H7 (cell line): ENCODE measurements around the gene TRIM14. TPM values are rescaled to one million over a fixed set of nuclear protein-coding genes. Genes with fewer than 3 reads are reported as not detected.

Experiments
- DNase-seq: peaks from one replicate; pipeline ENCODE4 v3.0.0; 2012
- H3K27me3 ChIP-seq: 2 replicates; pipeline ENCODE4 v1.6.0; 2011; ENCODE audit warnings: mild to moderate bottlenecking, low read length; ENCODE audit not compliant: control insufficient read depth, insufficient read depth
- H3K36me3 ChIP-seq: replicated peaks from 2 replicates; pipeline ENCODE4 v1.5.1; 2011; ENCODE audit warnings: low read length; ENCODE audit not compliant: control insufficient read depth, insufficient read depth
- H3K4me3 ChIP-seq: 2 replicates; pipeline ENCODE4 v1.5.1; 2011; ENCODE audit warnings: low read depth, mild to moderate bottlenecking, control low read depth, low read length, moderate library complexity; ENCODE audit not compliant: insufficient read depth
- total RNA-seq: library from RNA; depleted of rRNA; stranded (reverse); fragments of >200 nt; shearing (Covaris generic); gene quantifications from 2 replicates; pipeline ENCODE4 v1.2.3, GENCODE V29; 2014

TRIM14 gene
- total RNA-seq, 1 experiment from 2014 or later: 3.8 TPM

DNA sequence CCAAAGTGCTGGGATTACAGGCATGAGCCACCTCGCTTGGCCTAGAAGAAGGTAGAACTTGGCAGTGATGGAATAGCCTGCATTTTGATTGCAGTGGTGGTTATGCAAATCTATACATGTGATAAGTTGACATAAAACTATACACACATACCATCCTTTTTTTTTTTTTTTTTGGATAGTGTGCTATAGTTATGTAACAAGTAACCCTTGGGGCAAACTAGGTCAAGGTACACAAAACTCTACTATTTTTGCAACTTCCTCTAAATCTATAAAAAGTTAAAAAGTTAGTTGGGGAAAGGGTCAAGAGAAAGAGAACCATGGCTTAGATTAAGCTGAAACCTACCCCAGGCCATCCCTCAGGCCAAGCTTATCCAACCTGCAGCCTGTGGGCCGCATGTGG is 11.1 kb downstream of the TRIM14 start:
- no peaks in the 10 kb centered on the region for H3K27me3 ChIP-seq
- DNase-seq: no peak
- H3K4me3 ChIP-seq: no peak overlapping the region
- no peaks in the 10 kb centered on the region; the same call in 1 of the 2 replicates for H3K36me3 ChIP-seq

DNA sequence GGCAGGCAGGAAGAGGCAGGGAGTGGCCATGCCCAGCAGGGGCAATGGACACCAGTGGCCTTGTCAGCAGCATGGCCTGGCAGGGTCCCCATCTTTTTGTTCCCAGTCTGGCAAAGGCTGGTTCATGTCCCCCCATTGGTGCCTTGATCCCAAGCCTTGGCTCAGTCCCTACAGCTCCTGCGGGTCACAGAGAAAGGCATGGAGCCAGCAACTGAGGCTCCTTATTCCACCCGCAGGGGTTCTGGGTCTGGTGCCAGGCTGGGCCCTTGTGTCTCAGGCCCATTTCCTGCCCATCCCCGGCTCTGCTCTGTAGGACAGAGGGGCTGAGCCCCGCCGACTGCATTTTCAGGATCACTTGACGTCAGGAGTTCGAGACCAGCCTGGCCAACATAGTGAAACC is 14.0 kb downstream of the TRIM14 start:
- no peak for DNase-seq
- Histone ChIP-seq H3K36me3 (no peaks in the 10 kb centered on the region; the same call in 1 of the 2 replicates), H3K27me3 (no peaks in the 10 kb centered on the region), H3K4me3 (no peak overlapping the region)

- DNase-seq: no peak
- no peaks in the 10 kb centered on the region for H3K27me3 ChIP-seq
- H3K4me3 ChIP-seq: no peak overlapping the region
- peaks cover 4% of the 10 kb centered on the region for H3K36me3 ChIP-seq
Observed at GRCh38 chr9:98104445-98104881, 14.6 kb downstream of the TRIM14 start.

- Histone ChIP-seq H3K27me3 (no peaks in the 10 kb centered on the region), H3K4me3 (no peak overlapping the region), H3K36me3 (peaks cover 10% of the 10 kb centered on the region)
- no peak for DNase-seq
Observed at GRCh38 chr9:98101868-98102273, 17.2 kb downstream of the TRIM14 start.

DNA sequence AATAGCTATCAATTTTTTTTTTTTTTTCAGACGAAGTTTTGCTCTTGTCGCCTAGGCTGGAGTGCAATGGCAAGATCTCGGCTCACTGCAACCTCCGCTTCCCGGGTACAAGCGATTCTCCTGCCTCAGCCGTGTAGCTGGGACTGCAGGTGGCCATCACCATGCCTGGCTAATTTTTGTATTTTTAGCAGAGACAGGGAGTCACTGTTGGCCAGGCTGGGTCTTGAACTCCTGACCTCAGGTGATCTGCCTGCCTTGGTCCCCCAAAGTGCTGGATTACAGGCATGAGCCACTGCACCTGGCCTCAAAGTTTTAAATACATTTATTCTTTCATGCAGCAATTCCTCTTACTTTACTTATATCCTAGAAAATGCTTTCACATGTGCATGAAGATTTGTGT is 17.6 kb downstream of the TRIM14 start:
- H3K36me3 ChIP-seq: peaks cover 10% of the 10 kb centered on the region
- DNase-seq: no peak
- H3K27me3 ChIP-seq: no peaks in the 10 kb centered on the region
- H3K4me3 ChIP-seq: no peak overlapping the region

DNA sequence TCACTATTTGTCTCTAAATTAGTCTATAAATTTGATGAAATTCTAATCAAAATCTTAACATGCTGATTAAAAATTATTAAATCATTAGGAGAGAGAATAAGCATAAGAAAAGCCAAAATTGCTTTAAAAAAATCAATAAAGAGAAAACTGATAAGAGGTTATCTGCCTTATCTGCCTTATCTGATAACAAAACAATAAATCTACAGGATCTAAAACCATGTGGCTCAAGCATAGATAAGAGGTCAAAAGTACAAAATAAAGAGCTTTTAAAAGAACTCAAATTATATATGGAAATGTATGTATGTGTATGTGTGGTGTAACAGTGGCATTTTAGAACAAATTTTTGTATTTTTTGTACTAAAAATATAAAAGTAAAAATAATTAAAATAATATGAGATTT is 18.6 kb downstream of the TRIM14 start:
- Histone ChIP-seq H3K4me3 (no peak overlapping the region), H3K27me3 (no peaks in the 10 kb centered on the region), H3K36me3 (peaks cover 11% of the 10 kb centered on the region)
- no peak for DNase-seq

- peaks cover 11% of the 10 kb centered on the region for H3K36me3 ChIP-seq
- no peak for DNase-seq
- no peaks in the 10 kb centered on the region for H3K27me3 ChIP-seq
- H3K4me3 ChIP-seq: no peak overlapping the region
Observed at GRCh38 chr9:98099898-98100297, 19.1 kb downstream of the TRIM14 start.

GRCh38 chr9:98099346-98099745 is 19.7 kb downstream of the TRIM14 start:
- DNase-seq: no peak
- peaks cover 11% of the 10 kb centered on the region for H3K36me3 ChIP-seq
- no peaks in the 10 kb centered on the region for H3K27me3 ChIP-seq
- H3K4me3 ChIP-seq: no peak overlapping the region

DNA sequence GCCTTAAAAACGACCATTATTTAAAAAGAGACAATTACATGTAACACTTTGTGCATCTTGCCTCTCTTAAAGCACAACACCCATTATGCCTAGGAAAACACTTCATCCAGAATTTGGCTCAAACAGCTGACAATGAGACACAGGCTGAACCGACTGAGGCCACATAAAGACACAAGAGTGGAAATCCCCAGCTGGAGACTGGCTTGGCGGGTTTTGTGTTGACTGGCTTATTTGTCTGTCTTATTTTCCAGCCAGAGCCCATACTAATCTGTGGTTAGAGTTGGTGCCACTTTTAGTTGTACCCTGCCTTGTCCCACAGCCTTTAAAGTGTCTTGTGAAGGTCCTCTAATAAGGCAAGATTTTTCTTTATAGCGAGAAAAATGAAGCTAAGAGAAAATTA is 21.2 kb downstream of the TRIM14 start:
- peaks cover 11% of the 10 kb centered on the region for H3K36me3 ChIP-seq
- DNase-seq: no peak
- no peak overlapping the region for H3K4me3 ChIP-seq
- H3K27me3 ChIP-seq: no peaks in the 10 kb centered on the region

- Histone ChIP-seq H3K36me3 (peaks cover 11% of the 10 kb centered on the region), H3K27me3 (no peaks in the 10 kb centered on the region), H3K4me3 (no peak overlapping the region)
- DNase-seq: no peak
Observed at GRCh38 chr9:98096091-98096490, 22.9 kb downstream of the TRIM14 start.

DNA sequence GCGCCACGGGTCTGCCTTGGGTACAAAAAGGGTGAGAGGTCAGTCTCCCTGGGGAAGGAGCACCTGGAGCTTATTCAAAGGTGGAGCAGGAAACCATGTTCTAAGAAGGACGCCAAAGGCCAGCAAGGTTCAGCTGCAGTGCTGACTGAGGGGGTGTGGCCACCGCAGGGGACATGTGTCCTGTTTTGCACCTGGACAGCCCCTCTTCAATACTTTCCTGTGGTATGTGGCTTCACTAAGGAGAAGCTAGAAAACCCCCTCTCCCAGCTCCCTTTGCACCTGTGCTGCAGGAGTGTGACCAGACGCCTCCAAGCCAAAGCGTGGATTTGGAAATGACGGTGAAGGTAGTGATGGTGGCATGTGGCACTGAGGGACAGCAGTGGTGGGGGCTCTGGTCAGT is 23.6 kb downstream of the TRIM14 start:
- Histone ChIP-seq H3K36me3 (peaks cover 11% of the 10 kb centered on the region), H3K27me3 (no peaks in the 10 kb centered on the region), H3K4me3 (no peak overlapping the region)
- no peak for DNase-seq

- H3K27me3 ChIP-seq: no peaks in the 10 kb centered on the region
- H3K4me3 ChIP-seq: no peak overlapping the region
- H3K36me3 ChIP-seq: peaks cover 10% of the 10 kb centered on the region
- no peak for DNase-seq
Observed at GRCh38 chr9:98094851-98095250, 24.2 kb downstream of the TRIM14 start.

- no peak overlapping the region for H3K4me3 ChIP-seq
- peaks cover 6% of the 10 kb centered on the region for H3K36me3 ChIP-seq
- DNase-seq: no peak
- no peaks in the 10 kb centered on the region for H3K27me3 ChIP-seq
Observed at GRCh38 chr9:98094316-98094715, 24.7 kb downstream of the TRIM14 start.

GRCh38 chr9:98092613-98092931 is 26.4 kb downstream of the TRIM14 start:
- peaks cover 3% of the 10 kb centered on the region for H3K36me3 ChIP-seq
- no peaks in the 10 kb centered on the region; the same call in 1 of the 2 replicates for H3K27me3 ChIP-seq
- DNase-seq: no peak
- no peak overlapping the region for H3K4me3 ChIP-seq

DNA sequence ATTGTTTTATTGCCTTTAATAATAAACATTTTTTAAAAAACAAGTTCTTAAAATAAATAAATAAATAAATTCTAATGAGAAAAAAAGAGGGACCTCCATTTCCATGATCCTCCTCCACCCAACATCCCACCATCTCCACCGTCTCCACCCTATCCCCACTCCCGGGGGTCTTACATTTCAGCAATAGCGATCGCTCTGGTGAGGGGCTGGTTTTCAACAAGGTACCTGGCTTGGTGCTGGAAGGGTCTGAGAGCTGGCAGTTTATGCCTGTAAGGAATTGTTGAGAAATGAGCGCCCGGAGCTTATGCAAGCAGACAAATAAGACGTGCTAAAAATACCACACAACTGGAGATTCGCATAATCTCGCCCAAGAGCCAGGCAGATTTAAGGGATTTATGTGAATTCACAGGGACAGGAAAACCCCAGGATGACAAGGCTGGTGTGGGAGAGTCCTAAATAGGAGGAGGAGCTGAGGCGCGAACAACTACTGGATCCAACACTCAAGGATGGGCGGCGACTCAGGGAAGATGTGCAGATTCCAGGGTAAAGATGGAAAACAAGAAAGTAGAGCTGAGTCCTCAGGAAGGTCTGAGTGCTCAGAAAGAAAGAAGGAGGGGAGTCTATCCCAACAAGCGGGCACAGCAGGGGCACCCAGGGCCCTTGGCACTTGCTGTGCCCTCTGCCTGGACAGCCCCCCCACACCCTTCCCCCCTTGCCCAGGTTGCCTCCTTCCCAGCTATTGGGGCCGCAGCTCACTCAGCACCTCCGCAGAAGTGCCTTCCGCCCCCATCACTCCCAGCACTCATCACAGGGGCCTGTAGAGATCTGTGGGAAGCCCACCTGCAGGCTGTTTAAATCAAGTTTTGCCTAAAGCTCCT is 27.0 kb downstream of the TRIM14 start:
- peak; percentile 85 for DNase-seq

More for the DNA sequence above, 27.0 kb downstream of the TRIM14 start:
- peak overlapping the region; percentile 5; the same call in 1 of the 2 replicates for H3K4me3 ChIP-seq
- H3K36me3 ChIP-seq: peaks cover 1% of the 10 kb centered on the region; the same call in 1 of the 2 replicates
- H3K27me3 ChIP-seq: peaks cover 3% of the 10 kb centered on the region; the same call in 1 of the 2 replicates
